GM19239 (cell line): ENCODE data around the gene SSTR3.
"Not testable (repeated sequence)": the region's sequence is repeated elsewhere in the genome, so short reads cannot be mapped to it uniquely, and the experiment has no call there.

Experiments used
- DNase-seq: peaks from one replicate; pipeline ENCODE4 v3.0.0; 2011; ENCODE audit warnings: low spot score; ENCODE audit not compliant: insufficient read length
- FAIRE-seq: peaks from 2 replicates; lab custom pipeline; 2011; peaks lifted over from hg19 to GRCh38; lab: Jason Lieb, UNC

Gene SSTR3

DNA sequence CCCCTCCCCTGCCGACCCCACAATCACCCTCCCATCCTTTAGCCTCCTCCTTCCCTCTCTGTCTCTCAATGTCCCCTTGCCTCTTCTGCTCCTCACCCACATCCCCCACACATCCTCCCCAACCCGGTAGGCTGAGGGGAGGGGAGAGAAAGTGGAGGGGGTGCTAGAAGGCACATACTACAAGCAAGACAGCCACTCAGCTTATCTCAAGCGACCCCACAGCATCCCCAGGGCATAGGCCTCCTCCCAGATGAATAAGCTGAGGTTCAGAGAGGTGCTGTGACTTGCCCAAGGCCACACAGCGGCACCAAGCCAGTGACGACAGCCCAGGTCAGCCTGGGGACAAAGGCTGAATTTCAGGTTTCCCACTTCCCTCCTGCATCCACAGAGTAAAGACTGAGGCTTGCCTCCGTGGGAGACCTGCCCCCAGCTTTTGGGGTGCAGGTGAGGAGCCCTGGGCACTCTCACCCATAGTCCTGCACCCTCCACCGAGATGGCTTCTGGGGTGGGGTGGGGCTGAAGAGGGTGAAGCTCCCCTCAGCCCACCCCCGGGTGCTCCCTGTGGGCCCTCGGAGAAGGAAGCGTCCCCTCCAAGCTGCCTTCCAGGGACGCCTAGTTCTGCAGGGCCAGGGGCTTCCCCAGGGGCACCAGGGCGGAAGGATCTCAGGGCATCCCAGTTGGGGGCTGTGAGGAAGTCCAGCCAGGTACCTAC, 31.3 kb upstream of the SSTR3 start:
- peak; percentile 83 for FAIRE-seq
- DNase-seq = no peak

DNA sequence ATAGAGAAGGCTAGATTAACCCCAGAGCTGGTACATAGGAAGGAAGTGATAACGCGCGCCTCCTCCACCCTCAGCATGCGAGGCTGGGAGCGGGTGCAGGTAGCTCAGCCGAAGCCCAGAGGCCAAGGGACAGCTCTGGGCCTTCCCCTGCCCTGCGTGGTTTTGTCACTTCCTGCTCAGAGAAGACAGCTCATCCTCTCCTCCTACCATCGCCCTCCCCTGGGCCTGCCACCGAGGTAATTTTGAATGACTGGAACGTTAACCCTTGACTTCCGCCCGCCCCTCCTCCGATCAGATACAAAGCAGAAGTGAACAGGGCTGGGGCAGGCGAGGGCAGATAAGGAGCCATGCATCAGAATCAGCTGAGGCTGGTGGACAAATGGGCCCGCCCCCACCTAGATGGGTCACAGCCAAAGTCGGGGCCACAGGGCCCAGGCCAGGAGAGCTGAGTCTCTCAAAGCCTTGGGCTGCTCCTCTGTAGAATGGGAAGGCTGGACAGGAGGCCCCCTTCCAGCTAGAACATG, 30.2 kb upstream of the SSTR3 start:
- DNase-seq (peak; percentile 86), FAIRE-seq (peak; percentile 100)

DNA sequence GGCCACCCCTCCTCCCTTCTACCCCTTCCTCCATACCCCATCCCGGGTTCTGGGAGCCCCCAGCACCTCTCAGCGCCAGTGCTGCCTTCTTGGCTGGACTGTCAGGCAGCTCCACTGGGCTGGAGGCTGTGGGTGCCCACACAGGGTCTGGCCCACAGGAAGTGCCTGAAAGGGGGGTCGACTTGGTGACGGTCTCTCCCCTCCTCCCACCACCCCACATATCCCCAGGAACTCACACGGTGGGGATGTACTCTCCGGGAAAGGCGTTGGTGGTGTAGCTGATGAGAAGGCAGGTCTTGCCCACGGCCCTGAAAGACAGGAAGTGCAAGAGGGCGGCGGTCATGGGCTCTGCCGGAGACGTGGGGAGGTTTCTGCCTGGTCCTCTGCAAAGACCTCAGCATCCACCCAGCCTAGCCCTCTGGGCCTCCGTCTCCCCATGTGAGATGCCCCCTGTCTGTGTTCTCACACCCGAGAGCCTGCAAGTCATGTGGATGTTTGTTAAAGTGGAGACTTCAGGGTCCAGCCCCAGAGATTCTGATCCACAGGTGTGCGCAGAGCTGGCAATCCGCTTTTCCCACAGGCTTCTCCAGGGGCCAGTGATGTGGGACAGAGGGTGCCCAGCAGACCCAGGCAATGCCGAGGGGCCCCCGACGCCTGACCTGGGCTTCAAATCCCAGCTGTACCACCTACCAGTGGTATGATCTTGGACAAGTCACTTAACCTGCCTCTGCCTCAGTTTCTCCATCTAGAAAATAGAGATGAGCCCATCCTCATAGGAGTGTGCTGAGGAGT, 29.3 kb upstream of the SSTR3 start:
- no peak for FAIRE-seq

GRCh38 chr22:37240941-37241320, 28.7 kb upstream of the SSTR3 start:
- DNase-seq (no peak), FAIRE-seq (no peak)

More for the DNA sequence above, 29.3 kb upstream of the SSTR3 start:
- DNase-seq = no peak

DNA sequence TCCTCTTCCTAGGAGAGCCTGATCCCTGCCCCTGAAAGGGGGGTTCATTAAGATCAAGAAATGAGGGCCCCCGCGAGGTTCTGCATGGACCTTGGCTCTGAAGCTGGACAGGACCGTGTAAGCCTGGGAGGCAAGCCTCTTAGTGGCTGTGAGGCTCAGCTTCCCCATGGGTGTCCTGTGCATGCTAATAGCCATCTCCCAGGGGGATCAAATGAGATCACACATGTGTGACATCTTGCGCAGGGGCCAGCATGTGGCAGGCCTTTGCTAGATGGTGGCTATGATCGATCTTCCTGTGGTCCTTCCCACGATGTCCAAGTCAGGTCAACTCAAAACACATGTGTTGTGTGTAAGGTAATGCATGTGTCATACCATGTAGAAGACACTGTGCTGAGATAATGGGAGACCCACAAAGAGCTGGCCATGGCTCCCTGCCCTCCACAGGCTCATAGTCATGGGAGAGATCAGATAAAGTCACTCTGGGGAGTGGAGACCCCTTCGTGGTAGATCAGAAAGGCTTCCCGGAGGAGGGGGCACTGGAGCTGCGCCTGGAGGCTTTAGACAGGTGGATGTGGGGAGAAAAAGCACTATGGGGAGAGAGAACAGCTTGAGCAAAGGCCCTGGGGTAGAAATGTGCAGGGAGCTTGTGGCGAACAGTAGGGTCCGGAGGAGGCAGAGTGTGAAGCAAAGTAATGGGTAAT, 28.1 kb upstream of the SSTR3 start:
- no peak for FAIRE-seq

DNA sequence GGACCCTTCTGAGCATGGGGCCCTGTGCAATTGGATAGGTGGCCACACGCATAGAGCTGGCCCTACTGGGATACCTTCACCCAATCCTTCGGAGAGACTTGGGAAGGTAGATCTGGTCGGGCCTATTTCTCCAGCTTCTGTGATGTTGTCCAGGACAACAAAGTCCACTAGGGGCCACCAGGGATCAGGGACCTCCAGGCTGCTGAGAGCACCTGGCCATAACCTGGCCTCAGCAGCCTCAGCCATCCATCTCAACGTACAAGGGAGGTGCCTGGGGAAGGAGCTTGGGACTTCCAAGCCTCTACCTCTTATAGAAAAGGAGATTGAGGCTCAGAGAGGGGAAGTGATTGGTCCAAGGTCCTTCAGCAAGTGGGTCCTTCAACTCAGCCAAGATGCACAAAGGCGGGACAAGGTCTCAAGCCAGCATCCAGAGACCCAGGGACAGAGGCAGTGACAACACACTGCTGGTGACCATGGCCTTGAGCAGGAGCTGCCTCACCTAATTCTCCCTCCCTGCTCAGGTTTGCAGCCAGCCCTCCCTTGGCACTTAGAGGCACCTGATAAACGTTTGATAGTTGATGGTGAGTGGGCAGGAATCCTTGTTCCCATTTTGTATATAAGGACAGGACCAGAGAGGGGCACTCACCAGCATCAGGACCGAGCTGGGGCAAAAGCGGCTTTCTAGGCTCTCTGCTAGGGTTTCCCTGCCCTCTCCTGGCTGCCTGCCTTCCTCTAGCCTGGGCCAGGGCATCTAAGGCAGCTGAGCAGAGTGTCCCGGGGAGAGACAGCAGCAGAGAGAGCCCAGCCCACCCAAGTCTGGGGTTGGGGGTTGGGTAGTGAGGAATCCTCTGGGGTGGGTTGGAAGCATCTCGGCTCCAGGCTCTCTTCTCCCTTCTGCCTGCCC, 27.3 kb upstream of the SSTR3 start:
- peak; percentile 52 for FAIRE-seq
- no peak for DNase-seq

More for the DNA sequence above, 28.1 kb upstream of the SSTR3 start:
- DNase-seq = no peak

GRCh38 chr22:37237371-37238268, 25.3 kb upstream of the SSTR3 start:
- FAIRE-seq (no peak), DNase-seq (no peak)

- no peak for DNase-seq
- no peak for FAIRE-seq
Measured at GRCh38 chr22:37235897-37236607, 23.8 kb upstream of the SSTR3 start.

- no peak for FAIRE-seq
- DNase-seq = no peak
Measured at GRCh38 chr22:37234736-37235711, 22.7 kb upstream of the SSTR3 start.

GRCh38 chr22:37233751-37234631, 21.7 kb upstream of the SSTR3 start:
- DNase-seq (no peak), FAIRE-seq (no peak)

DNA sequence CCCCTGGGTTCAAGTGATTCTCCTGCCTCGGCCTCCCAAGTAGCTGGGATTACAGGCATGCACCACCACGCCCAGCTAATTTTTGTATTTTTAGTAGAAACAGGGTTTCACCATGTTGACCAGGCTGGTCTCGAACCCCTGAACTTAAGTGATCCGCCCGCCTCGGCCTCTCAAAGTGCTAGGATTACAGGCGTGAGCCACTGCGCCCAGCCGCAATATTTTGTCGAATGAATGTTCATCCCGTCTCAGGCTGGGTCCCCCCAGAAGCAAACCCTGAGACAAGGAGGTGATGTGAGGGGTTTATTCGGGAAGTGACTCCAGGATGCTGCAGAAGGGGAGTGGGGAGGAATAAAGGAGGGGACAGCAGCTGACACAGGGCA, 21.1 kb upstream of the SSTR3 start:
- not testable (repeated sequence) for FAIRE-seq, DNase-seq

- no peak for FAIRE-seq
Measured at GRCh38 chr22:37232140-37232998, 20.1 kb upstream of the SSTR3 start.

GRCh38 chr22:37231406-37232139, 19.3 kb upstream of the SSTR3 start:
- DNase-seq (no peak), FAIRE-seq (no peak)

More at GRCh38 chr22:37232140-37232998, 20.1 kb upstream of the SSTR3 start:
- no peak for DNase-seq

DNA sequence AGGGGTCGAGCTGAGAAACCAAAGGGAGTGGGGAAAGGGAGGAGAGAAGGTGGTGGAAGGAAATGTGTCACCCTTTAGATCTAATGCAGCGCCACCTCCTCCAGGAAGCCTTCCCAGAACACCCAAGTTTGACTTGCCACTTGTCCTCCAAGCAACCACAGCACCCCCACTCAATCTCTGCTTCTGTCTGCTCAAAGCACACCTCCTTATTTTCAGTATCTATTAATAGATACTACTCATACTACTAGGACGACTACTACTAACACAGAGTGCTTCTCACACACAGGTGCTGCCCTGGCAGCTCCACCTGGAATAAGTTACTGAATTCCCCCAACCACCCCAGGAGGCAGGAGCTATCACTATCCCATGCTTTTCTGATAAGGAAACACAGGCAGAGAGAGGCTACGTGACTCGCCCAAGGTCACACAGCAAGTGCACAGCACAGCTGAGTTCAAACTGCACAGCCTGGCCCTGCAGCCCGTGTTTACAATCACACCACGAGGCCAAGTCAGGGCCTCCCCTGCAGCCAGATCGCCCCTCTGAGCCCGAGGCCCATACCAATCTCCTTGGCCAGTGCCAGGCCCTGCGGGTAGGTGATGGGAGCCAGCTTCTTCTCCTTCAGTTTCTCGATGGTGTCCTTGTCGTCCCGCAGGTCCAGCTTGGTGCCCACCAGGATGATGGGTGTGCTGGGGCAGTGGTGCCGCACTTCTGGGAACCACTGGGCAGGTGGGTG, 18.6 kb upstream of the SSTR3 start:
- FAIRE-seq = peak; percentile 96
- DNase-seq = no peak
